Effector memory CD4-positive, alpha-beta T cell (primary cell): Measurements from ENCODE around the gene GHR.
"Not testable (repeated sequence)": the region's sequence is repeated elsewhere in the genome, so short reads cannot be mapped to it uniquely, and the experiment has no call there.

Source experiments
- DNase-seq, 3 donors: peaks; one replicate each; pipeline ENCODE4 v3.0.0-alpha.2; 2020
- H3K27ac ChIP-seq: 2 replicates; pipeline ENCODE4 v1.7.0; 2013; ENCODE audit warnings: mild to moderate bottlenecking, low read length, moderate library complexity; ENCODE audit not compliant: insufficient read depth, poor library complexity, severe bottlenecking
- H3K27me3 ChIP-seq: replicated peaks from 2 replicates; pipeline ENCODE4 v1.7.0; 2013; ENCODE audit warnings: mild to moderate bottlenecking, low read length; ENCODE audit not compliant: insufficient read depth, control insufficient read depth, poor library complexity, severe bottlenecking
- H3K36me3 ChIP-seq: 2 replicates; pipeline ENCODE4 v1.7.0; 2013; ENCODE audit warnings: mild to moderate bottlenecking, low read length, moderate library complexity; ENCODE audit not compliant: control insufficient read depth, insufficient read depth
- H3K4me1 ChIP-seq: 2 replicates; pipeline ENCODE4 v1.7.0; 2013; ENCODE audit warnings: low read length, mild to moderate bottlenecking; ENCODE audit not compliant: control insufficient read depth, insufficient read depth, poor library complexity, severe bottlenecking
- H3K4me3 ChIP-seq: 2 replicates; pipeline ENCODE4 v1.7.0; 2013; ENCODE audit warnings: low read length, low read depth, mild to moderate bottlenecking; ENCODE audit not compliant: insufficient read depth, poor library complexity, severe bottlenecking
- H3K9me3 ChIP-seq: 2 replicates; pipeline ENCODE4 v1.7.0; 2013; ENCODE audit warnings: mild to moderate bottlenecking, low read length, moderate library complexity; ENCODE audit not compliant: control insufficient read depth

GHR gene

DNA sequence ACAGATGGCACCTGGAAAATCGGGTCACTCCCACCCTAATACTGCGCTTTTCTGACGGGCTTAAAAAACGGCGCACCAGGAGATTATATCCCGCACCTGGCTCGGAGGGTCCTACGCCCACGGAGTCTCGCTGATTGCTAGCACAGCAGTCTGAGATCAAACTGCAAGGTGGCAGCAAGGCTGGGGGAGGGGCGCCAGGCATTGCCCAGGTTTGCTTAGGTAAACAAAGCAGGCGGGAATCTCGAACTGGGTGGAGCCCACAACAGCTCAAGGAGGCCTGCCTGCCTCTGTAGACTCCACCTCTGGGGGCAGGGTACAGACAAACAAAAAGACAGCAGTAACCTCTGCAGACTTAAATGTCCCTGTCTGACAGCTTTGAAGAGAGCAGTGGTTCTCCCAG, 236.6 kb downstream of the GHR start:
- H3K36me3 ChIP-seq, H3K27ac ChIP-seq, H3K9me3 ChIP-seq, DNase-seq, H3K4me3 ChIP-seq, H3K4me1 ChIP-seq, H3K27me3 ChIP-seq: not testable (repeated sequence)

DNA sequence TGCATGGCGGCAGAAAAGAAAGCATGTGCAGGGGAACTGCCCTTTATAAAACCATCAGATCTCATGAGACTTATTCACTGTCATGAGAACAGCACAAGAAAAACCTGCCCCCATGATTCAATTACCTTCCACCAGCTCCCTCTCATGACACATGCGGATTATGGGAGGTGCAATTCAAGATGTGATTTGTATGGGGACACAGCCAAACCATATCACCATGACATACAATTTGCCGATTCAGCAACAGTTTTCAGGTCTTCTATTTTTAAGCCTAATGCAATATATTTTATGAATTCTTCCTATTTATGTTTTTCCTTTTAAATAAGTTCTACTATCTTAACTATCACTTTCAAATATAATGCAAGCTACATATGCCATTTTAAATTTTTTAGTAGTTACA, 242.6 kb downstream of the GHR start:
- Histone ChIP-seq H3K27ac (no peak overlapping the region), H3K36me3 (no peaks in the 10 kb centered on the region), H3K9me3 (no peaks in the 10 kb centered on the region), H3K4me1 (no peaks in the 10 kb centered on the region), H3K4me3 (no peak overlapping the region), H3K27me3 (no peaks in the 10 kb centered on the region)
- no peak for DNase-seq

DNA sequence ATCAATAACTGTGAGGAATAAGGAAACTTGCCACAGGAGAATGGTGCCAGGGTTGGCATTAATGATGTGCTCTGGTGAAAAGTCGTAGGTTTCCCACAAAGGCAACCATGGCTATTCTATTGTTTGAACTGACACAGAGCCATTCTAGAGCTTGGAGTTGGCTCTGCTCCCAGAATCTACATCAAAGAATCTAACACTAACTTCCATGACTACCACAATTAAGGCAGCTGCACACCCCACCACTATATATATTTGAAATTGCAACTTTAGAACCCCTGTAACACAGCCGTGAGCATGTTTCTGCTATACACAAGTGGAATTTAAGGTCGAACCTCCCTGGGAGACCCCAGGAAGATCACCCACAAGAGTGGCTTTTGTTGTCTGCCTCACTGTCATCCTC, 243.6 kb downstream of the GHR start:
- Histone ChIP-seq H3K9me3 (no peaks in the 10 kb centered on the region), H3K27me3 (no peaks in the 10 kb centered on the region), H3K4me3 (no peak overlapping the region), H3K36me3 (no peaks in the 10 kb centered on the region), H3K27ac (no peak overlapping the region), H3K4me1 (no peaks in the 10 kb centered on the region)
- DNase-seq, result no peak

DNA sequence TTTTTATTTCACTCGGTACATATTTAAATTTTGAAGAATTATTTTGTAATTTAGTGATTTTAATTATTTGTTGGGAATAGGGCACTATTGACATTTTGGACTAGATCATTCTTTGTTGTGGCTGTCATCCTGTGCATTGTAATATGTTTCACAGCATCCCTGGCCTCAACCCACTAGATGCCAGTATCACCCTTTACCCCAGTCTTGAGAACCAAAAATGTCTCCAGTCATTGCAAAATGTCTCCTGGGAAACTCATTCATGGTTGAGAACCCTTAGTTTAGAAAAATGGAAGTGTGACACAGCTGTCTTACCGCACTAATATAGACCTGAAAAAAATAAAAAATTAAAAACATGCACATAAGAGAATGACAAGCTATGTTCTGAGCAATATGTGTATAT, 245.0 kb downstream of the GHR start:
- H3K27me3 ChIP-seq, result no peaks in the 10 kb centered on the region
- H3K4me3 ChIP-seq, result no peak overlapping the region
- no peaks in the 10 kb centered on the region for H3K9me3 ChIP-seq
- H3K36me3 ChIP-seq, result no peaks in the 10 kb centered on the region
- no peak overlapping the region for H3K27ac ChIP-seq
- DNase-seq, result no peak
- H3K4me1 ChIP-seq, result no peaks in the 10 kb centered on the region

DNA sequence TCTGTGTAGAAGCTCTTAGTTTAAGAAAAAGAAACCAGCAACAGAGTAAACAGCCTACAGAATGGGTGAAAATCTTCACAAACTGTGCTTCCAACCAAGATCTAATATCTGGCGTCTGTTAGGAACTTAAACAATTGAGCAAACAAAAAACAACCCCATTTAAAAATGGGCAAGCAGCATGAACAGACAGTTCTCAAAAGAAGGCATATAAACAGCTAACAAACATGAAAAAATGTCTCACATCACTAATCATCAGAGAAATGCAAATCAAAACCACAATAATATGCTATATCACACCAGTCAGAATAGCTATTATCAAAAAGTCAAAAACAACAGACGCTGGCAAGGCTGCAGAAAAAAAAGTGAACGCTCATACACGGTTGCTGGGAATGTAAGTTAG, 249.7 kb downstream of the GHR start:
- Histone ChIP-seq H3K4me3 (no peak overlapping the region), H3K9me3 (no peaks in the 10 kb centered on the region), H3K4me1 (no peaks in the 10 kb centered on the region), H3K36me3 (no peaks in the 10 kb centered on the region), H3K27me3 (no peaks in the 10 kb centered on the region), H3K27ac (no peak overlapping the region)
- no peak for DNase-seq

DNA sequence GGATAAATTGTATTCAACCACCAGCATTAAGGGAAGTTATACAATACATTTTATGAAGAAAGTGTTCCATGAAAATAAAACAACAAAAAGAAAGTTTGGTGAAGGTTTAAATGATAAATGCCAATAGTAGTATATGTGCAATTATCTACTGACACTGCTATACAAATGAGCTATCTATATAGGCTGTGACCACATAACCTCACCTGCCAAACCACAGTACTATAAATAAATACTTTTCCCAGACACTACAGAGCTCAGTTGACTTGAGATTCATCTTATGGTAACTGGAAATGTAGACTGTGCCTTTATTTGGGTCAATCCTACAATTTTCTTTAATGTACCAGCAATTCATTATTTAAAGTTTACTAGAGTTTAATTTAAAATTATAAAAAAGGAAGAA, 252.4 kb downstream of the GHR start:
- Histone ChIP-seq H3K27ac (no peak overlapping the region), H3K27me3 (no peaks in the 10 kb centered on the region), H3K36me3 (no peaks in the 10 kb centered on the region), H3K4me3 (no peak overlapping the region), H3K9me3 (no peaks in the 10 kb centered on the region), H3K4me1 (no peaks in the 10 kb centered on the region)
- no peak for DNase-seq

DNA sequence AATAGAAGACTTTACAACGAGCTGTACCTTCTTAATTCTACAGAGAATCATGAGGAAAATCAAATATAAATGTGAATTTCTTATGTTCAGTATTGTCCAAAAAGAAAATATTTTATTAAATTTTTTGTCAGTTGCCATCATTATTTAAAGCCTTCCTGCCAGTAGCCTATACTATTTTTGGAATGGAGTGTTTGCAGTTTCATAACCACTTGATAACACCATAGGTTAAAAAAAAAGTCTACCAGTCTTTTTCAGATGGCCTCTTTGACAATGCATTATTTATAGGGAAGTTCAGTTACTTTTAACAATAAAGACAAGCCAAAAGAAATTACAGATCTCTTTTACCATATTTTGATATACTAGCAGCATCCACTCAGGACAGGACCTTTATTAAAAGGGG, 253.1 kb downstream of the GHR start:
- Histone ChIP-seq H3K9me3 (no peaks in the 10 kb centered on the region), H3K36me3 (no peaks in the 10 kb centered on the region), H3K27me3 (no peaks in the 10 kb centered on the region), H3K27ac (no peak overlapping the region), H3K4me3 (no peak overlapping the region), H3K4me1 (no peaks in the 10 kb centered on the region)
- no peak for DNase-seq

DNA sequence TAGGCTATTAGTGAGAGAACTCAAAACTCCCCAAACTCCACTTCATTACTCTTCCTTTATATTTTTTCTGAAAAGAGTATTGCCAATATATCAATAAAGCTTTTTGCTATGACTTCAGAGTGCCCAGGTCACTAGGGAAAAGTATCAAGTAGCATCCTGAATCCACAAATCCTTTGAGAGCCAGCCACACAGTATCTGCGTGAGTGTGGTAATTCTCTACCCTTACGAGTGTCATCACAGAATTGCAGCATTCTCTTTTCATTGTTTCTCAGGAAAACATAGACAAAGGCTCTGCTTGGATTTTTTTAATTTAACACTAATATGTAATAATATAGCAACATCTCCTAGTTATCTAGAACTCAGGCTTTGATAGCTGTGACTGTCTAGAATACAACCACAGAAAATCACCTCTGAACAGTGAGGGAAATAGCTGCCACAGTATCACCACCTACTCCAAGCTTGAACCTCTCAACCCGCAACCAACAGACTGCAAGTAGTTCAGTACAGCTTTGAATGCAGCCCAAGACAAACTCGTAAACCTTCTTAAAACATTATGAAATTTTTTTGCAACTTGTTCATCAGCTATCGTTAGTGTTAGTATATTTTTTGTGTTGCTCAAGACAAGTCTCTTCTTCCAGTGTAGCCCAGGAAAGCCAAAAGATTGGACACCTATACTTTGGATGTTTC, 254.1 kb downstream of the GHR start:
- no peak for DNase-seq
- no peaks in the 10 kb centered on the region for H3K36me3 ChIP-seq
- H3K4me1 ChIP-seq, result no peaks in the 10 kb centered on the region

DNA sequence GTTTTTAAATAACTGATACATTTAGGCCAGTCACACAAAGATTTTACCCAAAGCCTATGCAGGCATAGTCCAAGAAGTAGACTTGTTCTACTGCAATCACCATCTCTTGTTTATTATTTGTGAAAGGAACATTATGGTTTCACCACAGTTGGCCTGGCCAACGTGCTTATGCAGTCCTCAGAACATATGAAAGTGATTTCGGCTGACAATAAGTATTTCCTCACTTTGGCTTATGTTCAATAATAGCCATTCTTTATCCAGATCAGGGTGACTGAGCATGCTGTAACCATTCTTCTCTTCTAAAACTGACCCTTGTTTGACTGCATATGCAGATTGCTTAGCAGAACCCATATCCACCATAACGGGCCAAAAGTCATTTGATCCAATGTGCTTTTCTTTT, 256.8 kb downstream of the GHR start:
- H3K9me3 ChIP-seq, result no peaks in the 10 kb centered on the region
- DNase-seq, result no peak
- H3K4me1 ChIP-seq, result no peaks in the 10 kb centered on the region
- H3K4me3 ChIP-seq, result no peak overlapping the region
- H3K27ac ChIP-seq, result no peak overlapping the region
- H3K36me3 ChIP-seq, result no peaks in the 10 kb centered on the region
- H3K27me3 ChIP-seq, result no peaks in the 10 kb centered on the region

More for the DNA sequence above, 254.1 kb downstream of the GHR start:
- Histone ChIP-seq H3K4me3 (no peak overlapping the region), H3K9me3 (no peaks in the 10 kb centered on the region), H3K27me3 (no peaks in the 10 kb centered on the region), H3K27ac (no peak overlapping the region)

DNA sequence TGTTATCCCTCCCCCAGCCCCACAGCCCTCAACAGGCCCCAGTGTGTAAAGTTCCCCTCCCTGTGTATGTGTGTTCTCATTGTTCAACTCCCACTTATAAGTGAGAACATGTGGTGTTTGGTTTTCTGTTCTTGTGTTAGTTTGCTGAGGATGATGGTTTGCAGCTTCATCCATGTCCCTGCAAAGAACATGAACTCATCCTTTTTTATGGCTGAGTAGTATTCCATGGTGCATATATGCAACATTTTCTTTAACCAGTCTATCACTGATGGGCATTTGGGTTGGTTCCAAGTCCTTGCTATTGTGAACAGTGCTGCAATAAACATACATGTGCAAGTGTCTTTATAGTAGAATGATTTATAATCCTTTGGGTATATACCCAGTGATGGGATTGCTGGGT, 261.8 kb downstream of the GHR start:
- not testable (repeated sequence) for H3K4me3 ChIP-seq, H3K4me1 ChIP-seq, H3K27me3 ChIP-seq, H3K9me3 ChIP-seq, H3K36me3 ChIP-seq, H3K27ac ChIP-seq, DNase-seq
